ENCODE data around the gene HOXB7.
A peak's percentile ranks its signal among the peaks of the same experiment; 100 is the strongest.

HOXB7 gene

GRCh38 chr17:48610282-48611211 lies at the start of gene HOXB7:
Gene HOXB7 (minus strand): TSS chr17:48611017. CDS start chr17:48610918, 99 bp downstream.
- DNase-seq: peak; percentile 72

- no peak for DNase-seq
Measured at GRCh38 chr17:48655913-48656312, 45.1 kb upstream of the HOXB7 start.

- no peak for DNase-seq
Measured at GRCh38 chr17:48649741-48650140, 38.9 kb upstream of the HOXB7 start.

- no peak for DNase-seq
Measured at GRCh38 chr17:48647963-48648245, 37.1 kb upstream of the HOXB7 start.

GRCh38 chr17:48647103-48647962 lies 36.5 kb upstream of the HOXB7 start:
- no peak for DNase-seq

- peak; percentile 44 for DNase-seq
Measured at GRCh38 chr17:48646183-48647102, 35.6 kb upstream of the HOXB7 start.

- DNase-seq: no peak
Measured at GRCh38 chr17:48645639-48646182, 34.9 kb upstream of the HOXB7 start.

- no peak for DNase-seq
Measured at GRCh38 chr17:48644910-48645557, 34.2 kb upstream of the HOXB7 start.

GRCh38 chr17:48644159-48644558 lies 33.3 kb upstream of the HOXB7 start:
- DNase-seq: no peak

- no peak for DNase-seq
Measured at GRCh38 chr17:48643697-48644012, 32.8 kb upstream of the HOXB7 start.

- no peak for DNase-seq
Measured at GRCh38 chr17:48642843-48643696, 32.3 kb upstream of the HOXB7 start.

GRCh38 chr17:48642059-48642842 lies 31.4 kb upstream of the HOXB7 start:
- no peak for DNase-seq

GRCh38 chr17:48641541-48642058 lies 30.8 kb upstream of the HOXB7 start:
- no peak for DNase-seq

- no peak for DNase-seq
Measured at GRCh38 chr17:48640858-48641180, 30.0 kb upstream of the HOXB7 start.

- DNase-seq: no peak
Measured at GRCh38 chr17:48639982-48640857, 29.4 kb upstream of the HOXB7 start.

- DNase-seq: no peak
Measured at GRCh38 chr17:48639136-48639535, 28.3 kb upstream of the HOXB7 start.

- DNase-seq: no peak
Measured at GRCh38 chr17:48637323-48638260, 26.8 kb upstream of the HOXB7 start.
